ENCODE results near the gene VSIG10L.

- TF ChIP-seq CTCF (IDR thresholded peaks at IDR 0.05; ENCODE audit: insufficient read depth, low read depth, low read length) (no peak), EZH2 (IDR thresholded peaks at IDR 0.05; ENCODE audit: insufficient read depth, low read length) (no peak)
These were observed 873 bp downstream of the VSIG10L start for GRCh38 chr19:51341066-51341465.

Measured in astrocyte (in vitro differentiated cells and primary cell).